Right lobe of liver (tissue), 6 donors: Measurements from ENCODE around the gene ZNF346. TPM values are rescaled to one million over a fixed set of nuclear protein-coding genes. Genes with fewer than 3 reads are reported as not detected.

Experiments used
- ATAC-seq, 4 donors: fragments of 200-7000 bp; cut with Tn5 transposase; one replicate each; pipeline ENCODE4 v1.9.1; 2020; ENCODE audit warnings: mild to moderate bottlenecking in 4 of 4, moderate library complexity in 4 of 4
- DNase-seq, 3 donors: peaks; one replicate each; pipeline ENCODE4 v3.0.0-alpha.2; 2020
- H3K27ac ChIP-seq, 3 donors: fragments of 200-600 bp; one replicate each; pipeline ENCODE4 v1.8.0; 2022
- H3K27me3 ChIP-seq, 2 donors: fragments of 200-600 bp; one replicate each; pipeline ENCODE4 v1.8.0; 2022
- H3K36me3 ChIP-seq, 4 donors: fragments of 200-600 bp; sonication (generic) in 1 of 4; one replicate each; pipeline versions ENCODE4 v1.5.1 to v1.8.0; 2017 to 2022; ENCODE audit warnings: control low read depth in 1 of 4
- H3K4me1 ChIP-seq, 4 donors: fragments of 200-600 bp; sonication (generic) in 1 of 4; one replicate each; pipeline versions ENCODE4 v1.5.1 to v1.8.0; 2017 to 2022; ENCODE audit warnings: control low read depth in 1 of 4
- H3K4me3 ChIP-seq, 3 donors: fragments of 200-600 bp; one replicate each; pipeline ENCODE4 v1.8.0; 2022
- H3K9me3 ChIP-seq, 4 donors: fragments of 200-600 bp; sonication (generic) in 1 of 4; one replicate each; pipeline versions ENCODE4 v1.5.1 to v1.8.0; 2017 to 2022; ENCODE audit warnings: control low read depth in 1 of 4
- POLR2A ChIP-seq: fragments of 450-650 bp; IDR thresholded peaks from one replicate; pipeline ENCODE4 v1.6.1; 2017; ENCODE audit warnings: antibody characterized with exemption, mild to moderate bottlenecking
- WGBS: methylation state at CpG from one replicate; pipeline ENCODE4 v1.1.6; 2018; ENCODE audit warnings: low coverage, low lambda C conversion rate; ENCODE audit not compliant: insufficient coverage; ENCODE audit errors: missing lambda C conversion rate; 5-methylcytosine and 5-hydroxymethylcytosine counted together
- intact Hi-C, 2 donors: fragments of 100-400 bp; cut with DNase I; formaldehyde crosslinking; loops; one replicate each; pipeline versions ENCODE4 v1.11.2 to v1.14.1; 2022
- total RNA-seq, 6 experiments: library from RNA; depleted of rRNA in 2 of 6; stranded (reverse); fragments of >200 nt in 2 of 6; fragmentation: NEBNext Ultra II Directional in 3 of 6; extraction: Animal tissue kit (Norgen Biotek cat#: 25700) in 3 of 6; gene quantifications; one replicate each; pipeline versions ENCODE4 v1.1.0 to v1.2.4, GENCODE V29; 2016 to 2023
- TF ChIP-seq, protein P1 (sequence below), 4 donors: fragments of 200-600 bp in 3 of 4; fragments of 450-650 bp in 1 of 4; IDR thresholded peaks; one replicate each; pipeline versions ENCODE4 v1.5.1 to v1.8.0; 2016 to 2022; ENCODE audit warnings: antibody characterized with exemption in 4 of 4, mild to moderate bottlenecking in 2 of 4
- donor health status: DM: no; HTN: yes; CAD: no.
- donor health status: DM: no; HTN: no; CAD: no.
- donor health status: DM: no; HTN: no; CAD: no.
- donor health status: DM: no; HTN: yes; CAD: no.
- donor health status: DM: no; HTN: yes; CAD: no.

The ZNF346 gene
- total RNA-seq, 6 experiments from 2014 or later: 5.3 to 7.4 (median 6.0) TPM

DNA sequence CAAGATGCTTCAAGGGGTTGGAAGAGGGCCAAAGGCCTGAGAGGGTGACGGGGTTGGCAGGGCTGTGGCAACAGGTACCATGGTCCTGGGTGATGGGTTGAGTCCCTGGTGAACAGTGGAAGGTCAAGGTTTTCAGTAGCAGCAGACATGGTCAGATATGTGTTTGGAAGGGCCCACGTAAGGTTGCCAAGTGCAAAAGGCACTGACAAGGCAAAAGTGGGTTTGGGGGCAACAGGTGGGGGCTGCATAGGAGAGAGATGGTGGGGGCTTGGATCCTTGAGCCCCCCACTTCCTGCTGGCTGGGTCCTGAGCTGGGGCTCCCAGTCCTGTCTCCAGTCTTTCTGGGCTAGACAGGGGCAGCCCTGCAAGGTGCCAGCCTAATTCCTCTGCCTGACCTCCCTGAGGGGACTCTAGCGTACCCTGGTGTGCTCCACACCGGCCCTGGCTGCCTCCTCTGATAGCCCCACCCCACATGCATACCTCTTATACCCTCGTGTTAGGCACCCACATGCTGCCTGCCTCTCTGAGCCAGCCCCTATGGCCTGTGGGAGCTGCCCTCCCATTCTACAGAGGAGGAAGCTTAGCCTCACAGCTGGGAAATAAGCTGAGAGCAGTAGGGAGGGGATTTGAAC lies 90.2 kb downstream of the ZNF346 start:
- no peak for TF ChIP-seq POLR2A
- TF ChIP-seq, protein P1, sequence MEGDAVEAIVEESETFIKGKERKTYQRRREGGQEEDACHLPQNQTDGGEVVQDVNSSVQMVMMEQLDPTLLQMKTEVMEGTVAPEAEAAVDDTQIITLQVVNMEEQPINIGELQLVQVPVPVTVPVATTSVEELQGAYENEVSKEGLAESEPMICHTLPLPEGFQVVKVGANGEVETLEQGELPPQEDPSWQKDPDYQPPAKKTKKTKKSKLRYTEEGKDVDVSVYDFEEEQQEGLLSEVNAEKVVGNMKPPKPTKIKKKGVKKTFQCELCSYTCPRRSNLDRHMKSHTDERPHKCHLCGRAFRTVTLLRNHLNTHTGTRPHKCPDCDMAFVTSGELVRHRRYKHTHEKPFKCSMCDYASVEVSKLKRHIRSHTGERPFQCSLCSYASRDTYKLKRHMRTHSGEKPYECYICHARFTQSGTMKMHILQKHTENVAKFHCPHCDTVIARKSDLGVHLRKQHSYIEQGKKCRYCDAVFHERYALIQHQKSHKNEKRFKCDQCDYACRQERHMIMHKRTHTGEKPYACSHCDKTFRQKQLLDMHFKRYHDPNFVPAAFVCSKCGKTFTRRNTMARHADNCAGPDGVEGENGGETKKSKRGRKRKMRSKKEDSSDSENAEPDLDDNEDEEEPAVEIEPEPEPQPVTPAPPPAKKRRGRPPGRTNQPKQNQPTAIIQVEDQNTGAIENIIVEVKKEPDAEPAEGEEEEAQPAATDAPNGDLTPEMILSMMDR (IDR thresholded peaks at IDR 0.05): no peak
- Histone ChIP-seq H3K27ac (no peak overlapping the region), H3K4me1 (peaks cover 0 to 31% (median 6%) of the 10 kb centered on the region in 4 donors), H3K36me3 (no peaks in the 10 kb centered on the region), H3K4me3 (no peak overlapping the region), H3K27me3 (no peaks in the 10 kb centered on the region), H3K9me3 (no peaks in the 10 kb centered on the region)
- 63% methylated on average over 2 of the region's 5 CpGs for WGBS
- DNase-seq: no peak
- ATAC-seq: no peak
- intact Hi-C loops: loop anchor here (5.0 kb wide), 1 partner anchor 40 kb away; no protein-coding TSS in a partner anchor

DNA sequence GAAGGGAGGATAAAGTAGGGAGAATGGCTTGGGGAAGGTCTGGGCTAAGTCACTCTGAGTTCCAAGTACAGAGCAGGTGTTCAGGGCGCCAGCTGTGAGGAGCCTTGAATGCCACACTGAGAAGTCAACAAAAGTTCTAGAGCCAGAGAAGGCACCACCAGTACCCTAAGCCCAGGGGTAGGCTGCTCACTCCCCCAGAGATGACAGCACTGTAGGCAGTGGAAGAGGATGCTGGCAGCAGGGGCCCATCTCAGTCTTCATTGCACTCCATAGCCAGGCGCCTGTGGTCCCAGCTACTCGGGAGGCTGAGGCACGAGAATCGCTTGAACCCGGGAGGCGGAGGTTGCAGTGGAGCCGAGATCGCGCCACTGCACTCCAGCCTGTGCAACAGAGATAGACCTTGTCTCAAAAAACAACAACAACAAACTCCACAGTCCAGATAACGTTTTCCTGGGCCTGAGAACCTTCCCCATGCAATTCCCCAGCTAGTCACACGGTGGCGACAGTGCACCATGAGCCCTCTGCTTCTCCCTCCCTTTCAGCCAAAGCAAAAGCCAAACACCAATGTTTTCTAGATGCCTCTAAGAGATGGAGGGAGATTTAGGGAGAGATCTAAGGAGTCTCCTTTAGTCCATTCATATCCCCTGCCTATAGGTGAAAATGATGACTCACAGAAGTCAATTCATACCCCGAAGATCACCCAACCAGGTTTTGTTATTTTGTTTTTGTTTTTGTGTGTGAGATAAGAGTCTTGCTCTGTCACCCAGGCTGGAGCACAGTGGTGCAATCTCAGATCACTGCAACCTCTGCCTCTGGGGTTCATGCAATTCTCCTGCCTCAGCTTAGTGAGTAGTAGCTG lies 91.3 kb downstream of the ZNF346 start:
- Histone ChIP-seq H3K27ac (peak overlapping the region in 2 of 3 donors; percentile 53 to 78), H3K9me3 (no peaks in the 10 kb centered on the region), H3K4me1 (peaks cover 0 to 31% (median 6%) of the 10 kb centered on the region in 4 donors), H3K4me3 (peak overlapping the region in 1 of 3 donors; percentile 47), H3K36me3 (no peaks in the 10 kb centered on the region), H3K27me3 (no peaks in the 10 kb centered on the region)
- ATAC-seq: peak; percentile 74 to 84 (median 82)
- TF ChIP-seq, protein P1 (IDR thresholded peaks at IDR 0.05): peak; percentile 97 to 99 (median 98)
- no peak for TF ChIP-seq POLR2A
- WGBS: 0% methylated on average over 4 of the region's 14 CpGs
- peak; percentile 72 to 80 (median 76) for DNase-seq
- intact Hi-C loops: loop anchor here (5.0 kb wide), 1 partner anchor 41 kb away; no protein-coding TSS in a partner anchor

DNA sequence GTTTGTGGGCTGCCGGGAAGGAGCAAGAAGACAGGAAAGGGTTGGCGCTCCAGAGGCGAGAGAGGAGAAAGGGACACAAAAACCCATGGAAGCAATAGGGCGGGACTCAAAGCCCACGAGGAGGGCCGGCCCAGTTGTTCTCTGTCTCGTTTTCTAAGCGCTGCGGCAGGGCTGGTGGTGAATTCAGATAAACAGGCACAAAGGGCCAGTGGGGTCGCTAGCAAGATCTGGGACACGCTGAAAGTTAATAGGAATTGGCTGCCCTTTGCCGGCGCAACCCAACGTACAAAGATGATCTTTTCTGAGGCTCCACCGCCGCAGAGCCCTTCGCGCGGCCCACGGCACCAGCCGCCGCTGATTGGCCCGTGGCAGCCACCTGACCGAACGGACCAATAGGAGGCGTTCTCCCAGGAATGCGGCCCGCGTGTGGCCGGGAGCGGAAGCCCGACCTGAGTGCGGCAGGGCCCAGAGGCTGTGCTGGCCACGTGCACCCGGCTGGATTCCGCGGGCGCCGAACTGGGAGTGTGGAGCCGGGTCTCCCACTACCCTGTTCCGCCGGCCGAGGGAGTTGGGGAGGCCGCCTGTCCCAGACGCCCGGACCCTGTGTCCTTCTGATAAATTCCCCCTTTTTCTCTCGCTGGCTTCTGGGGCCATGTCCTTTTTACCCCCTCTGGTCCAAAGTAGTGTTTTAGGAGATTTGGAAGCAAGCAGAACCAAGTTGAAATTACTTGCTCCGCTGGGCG lies 94.3 kb downstream of the ZNF346 start:
- intact Hi-C loops: no loop called here
- peak overlapping the region in 2 of 3 donors; percentile 40 to 57 for H3K27ac ChIP-seq
- no peaks in the 10 kb centered on the region for H3K27me3 ChIP-seq
- 85% methylated on average over 12 of the region's 49 CpGs for WGBS
- ATAC-seq (peak; percentile 67 to 85 (median 76)), DNase-seq (peak; percentile 83 to 92 (median 88))
- peak overlapping the region in 1 of 3 donors; percentile 38 for H3K4me3 ChIP-seq
- H3K4me1 ChIP-seq: peaks cover 0 to 14% (median 4%) of the 10 kb centered on the region in 4 donors
- H3K9me3 ChIP-seq: no peaks in the 10 kb centered on the region
- no peak for TF ChIP-seq POLR2A
- TF ChIP-seq, protein P1 (IDR thresholded peaks at IDR 0.05): no peak
- no peaks in the 10 kb centered on the region for H3K36me3 ChIP-seq

DNA sequence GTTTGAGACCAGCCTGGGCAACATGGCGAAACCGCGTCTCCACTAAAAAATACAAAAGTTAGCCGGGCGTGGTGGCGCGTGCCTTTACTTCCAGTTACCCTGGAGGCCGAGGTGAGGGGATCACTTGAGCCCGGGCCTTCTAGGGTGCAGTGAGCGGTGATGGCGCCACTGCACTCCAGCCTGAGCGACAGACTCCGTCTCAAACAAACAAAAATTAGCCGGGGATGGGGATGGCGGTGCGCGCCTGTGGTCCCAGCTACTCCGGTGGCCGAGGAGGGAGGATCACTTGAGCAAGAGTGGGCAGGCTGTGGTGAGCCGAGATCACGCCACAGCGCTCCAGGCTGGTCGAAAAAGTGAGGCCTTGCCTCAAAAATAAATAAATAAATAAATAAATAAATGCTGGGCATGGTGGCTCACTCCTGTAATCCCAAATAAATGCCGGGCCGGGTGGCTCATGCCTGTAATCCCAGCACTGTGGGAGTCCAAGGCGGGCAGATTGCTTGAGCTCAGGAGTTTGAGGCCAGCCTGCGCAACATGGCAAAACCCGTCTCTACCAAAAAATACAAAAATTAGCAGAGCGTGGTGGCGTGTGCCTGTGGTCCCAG lies 95.0 kb downstream of the ZNF346 start:
- no peaks in the 10 kb centered on the region for H3K9me3 ChIP-seq
- TF ChIP-seq POLR2A: no peak
- TF ChIP-seq, protein P1 (IDR thresholded peaks at IDR 0.05): no peak
- DNase-seq (peak in 1 of 3 donors; percentile 45), ATAC-seq (no peak)
- intact Hi-C loops: no loop called here
- H3K27me3 ChIP-seq: no peaks in the 10 kb centered on the region
- peaks cover 0 to 12% (median 4%) of the 10 kb centered on the region in 4 donors for H3K4me1 ChIP-seq
- H3K36me3 ChIP-seq: no peaks in the 10 kb centered on the region
- WGBS: 97% methylated on average over 12 of the region's 30 CpGs
- H3K27ac ChIP-seq: peak overlapping the region in 1 of 3 donors; percentile 40
- no peak overlapping the region for H3K4me3 ChIP-seq
